NCI-H187 (cell line): ENCODE data around the gene RILPL1.
"Not testable (repeated sequence)": the region's sequence is repeated elsewhere in the genome, so short reads cannot be mapped to it uniquely, and the experiment has no call there.

Experiments
- DNase-seq, 2 experiments: peaks; one replicate each; lab custom pipeline; 2025; lab: John Stamatoyannopoulos, UW

RILPL1 gene

DNA sequence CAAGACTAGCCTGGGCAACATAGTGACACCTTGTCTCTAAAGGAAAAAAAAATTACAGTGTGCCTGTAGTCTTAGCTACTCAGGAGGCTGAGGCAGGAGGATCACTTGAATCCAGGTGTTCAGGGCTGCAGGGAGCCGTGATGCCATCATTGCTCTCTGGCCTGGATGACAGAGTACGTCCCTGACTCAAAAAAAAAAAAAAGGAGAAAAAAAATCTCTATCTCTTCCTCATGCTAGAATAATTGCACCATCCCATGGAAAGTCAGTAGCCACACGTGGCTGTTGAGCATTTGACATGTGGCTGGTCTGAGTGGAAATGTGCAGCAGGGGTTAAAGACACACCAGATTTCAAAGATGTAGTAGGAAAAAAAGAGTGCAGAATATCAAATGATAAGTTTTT lies 3.8 kb downstream of the RILPL1 start:
- DNase-seq = no peak

DNA sequence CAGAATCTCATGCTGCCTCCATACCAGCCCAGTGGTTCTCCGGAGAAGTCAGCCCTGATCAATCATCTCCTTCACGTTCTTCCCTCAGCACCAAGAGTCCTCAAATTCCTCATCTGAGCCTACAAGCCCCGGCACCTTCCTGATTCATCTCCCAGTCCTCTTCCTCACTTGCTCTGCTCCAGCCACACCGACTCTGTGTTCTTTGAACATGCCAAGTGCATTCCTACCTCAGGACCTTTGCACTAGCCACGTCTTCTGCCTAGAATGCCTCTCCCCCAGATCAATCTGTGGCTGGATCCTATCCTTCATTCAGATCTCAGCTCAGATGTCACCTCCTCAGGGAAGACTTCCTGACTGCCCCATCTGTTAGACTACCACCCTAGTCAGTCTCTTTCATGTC lies 4.7 kb downstream of the RILPL1 start:
- no peak for DNase-seq

DNA sequence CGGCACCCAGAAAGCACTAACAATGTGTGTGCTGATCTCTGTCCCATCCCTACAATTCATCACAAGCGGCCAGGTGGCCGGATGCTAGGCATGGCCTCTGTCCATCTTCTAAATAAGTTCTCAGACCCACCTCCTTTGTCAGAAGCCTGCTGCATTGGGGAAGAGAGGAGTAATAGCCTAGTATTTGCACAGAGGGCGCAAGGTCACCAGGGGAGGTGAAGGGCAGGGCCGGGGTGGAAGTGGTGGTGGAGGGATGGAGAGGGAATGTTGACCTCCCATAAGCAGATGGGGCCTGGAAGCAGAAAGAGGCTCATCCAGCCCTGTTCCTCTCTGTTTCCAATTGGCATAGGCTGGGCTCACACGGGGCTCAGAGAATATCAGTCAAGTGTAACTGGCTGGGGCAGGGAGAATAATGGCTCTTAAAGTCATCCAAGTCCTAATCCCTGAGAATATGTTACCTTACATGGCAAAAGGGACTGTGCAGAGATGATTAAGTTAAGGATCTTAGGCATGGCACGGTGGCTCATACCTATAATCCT lies 6.9 kb downstream of the RILPL1 start:
- no peak for DNase-seq

DNA sequence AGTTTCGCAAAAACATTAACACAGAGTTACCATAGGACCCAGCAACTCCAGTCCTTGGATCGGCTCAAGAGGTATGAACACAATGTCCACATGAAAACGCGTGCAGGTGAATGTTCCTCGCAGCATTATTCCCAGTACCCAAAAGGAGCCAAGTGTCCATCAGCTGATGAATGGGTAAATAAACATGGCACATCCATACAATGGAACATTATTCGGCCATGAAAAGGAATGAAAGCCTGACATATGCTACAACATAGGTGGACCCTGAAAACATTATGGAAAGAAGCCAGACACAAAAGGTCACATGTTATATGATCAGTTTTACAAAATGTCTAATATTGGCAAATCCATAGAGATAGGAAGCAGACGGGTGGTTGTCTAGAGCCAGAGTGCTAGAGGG lies 9.1 kb downstream of the RILPL1 start:
- DNase-seq = no peak

DNA sequence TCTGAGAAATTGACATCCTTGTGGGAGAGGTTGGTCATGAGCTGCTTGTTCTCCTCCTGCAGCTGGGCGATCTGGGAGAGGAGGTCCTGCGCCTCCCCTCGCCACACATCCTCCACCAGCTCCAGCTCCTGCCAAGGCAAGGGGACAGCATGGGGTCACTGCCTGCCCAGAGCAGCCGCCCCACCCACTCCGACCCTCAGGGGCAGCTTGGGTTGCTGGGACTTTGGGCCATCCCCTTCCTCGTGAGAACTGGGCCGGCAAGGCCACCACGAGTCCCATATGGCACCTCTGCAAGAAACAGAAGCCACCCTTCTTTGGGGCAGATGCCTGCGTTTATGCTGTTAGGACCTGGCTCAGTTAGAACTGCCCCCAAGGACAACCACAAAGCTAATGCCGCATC lies 10.0 kb downstream of the RILPL1 start:
- DNase-seq = no peak

DNA sequence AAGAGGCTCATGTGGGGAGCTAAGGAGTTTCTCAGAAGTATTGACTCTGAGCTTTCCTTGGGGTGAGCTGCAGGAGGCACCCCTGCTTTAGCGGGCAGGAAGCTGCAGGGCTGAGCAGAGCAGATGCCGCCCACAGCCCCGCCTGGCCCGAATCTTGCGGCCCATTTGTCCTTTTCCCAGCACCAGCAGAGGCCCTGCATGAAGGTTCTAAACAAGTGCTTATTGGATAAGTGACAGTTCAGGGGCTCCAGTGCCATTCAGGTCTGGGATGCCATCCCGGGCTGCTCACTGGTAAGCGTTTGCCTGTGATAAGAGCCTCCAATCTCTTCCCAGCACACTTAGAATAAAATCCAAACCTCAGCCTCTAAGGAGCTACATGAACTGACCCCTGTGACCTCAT lies 11.4 kb downstream of the RILPL1 start:
- DNase-seq = no peak

DNA sequence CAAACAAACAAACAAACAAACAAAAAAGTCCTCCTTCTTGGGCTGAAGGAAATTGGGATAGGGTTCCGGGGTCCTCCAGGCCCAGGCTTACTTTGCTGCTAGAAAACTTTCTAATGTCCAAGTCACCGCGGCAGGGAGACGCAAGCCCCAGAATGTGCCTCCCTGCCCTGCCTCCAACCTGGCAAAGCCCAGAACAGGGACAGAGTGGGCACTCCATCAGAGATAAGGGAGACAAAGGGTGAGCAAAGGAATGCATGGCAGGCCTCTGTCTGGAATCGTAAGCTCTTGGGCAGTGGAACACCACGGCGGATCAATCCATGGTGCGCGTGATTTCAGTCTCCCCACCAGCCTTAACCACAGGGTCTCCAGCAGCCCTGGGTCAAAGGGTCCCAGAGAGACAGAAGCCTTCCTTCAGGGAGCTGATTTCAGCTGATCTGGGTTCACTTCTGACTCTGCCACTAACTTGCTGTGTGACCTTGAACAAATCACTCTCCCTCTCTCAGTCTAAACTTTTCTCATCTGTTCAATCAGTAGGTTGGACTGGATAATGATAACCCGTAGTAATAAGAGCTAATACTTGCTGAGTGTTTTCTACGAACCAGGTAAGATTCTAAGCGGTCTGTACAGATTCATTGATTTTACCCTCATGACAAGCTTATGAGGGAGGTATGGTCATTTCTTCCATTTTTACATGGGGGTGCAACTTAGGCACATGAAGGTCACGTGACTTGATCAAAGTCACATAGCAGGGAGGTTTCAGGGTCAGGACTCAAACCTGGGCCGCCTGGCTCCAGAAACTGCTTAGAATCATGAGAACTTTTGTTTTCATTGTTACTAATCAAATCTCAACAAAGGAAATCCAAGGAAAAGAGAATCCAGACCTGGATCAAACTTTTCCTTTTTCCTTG lies 12.7 kb downstream of the RILPL1 start:
- no peak for DNase-seq

DNA sequence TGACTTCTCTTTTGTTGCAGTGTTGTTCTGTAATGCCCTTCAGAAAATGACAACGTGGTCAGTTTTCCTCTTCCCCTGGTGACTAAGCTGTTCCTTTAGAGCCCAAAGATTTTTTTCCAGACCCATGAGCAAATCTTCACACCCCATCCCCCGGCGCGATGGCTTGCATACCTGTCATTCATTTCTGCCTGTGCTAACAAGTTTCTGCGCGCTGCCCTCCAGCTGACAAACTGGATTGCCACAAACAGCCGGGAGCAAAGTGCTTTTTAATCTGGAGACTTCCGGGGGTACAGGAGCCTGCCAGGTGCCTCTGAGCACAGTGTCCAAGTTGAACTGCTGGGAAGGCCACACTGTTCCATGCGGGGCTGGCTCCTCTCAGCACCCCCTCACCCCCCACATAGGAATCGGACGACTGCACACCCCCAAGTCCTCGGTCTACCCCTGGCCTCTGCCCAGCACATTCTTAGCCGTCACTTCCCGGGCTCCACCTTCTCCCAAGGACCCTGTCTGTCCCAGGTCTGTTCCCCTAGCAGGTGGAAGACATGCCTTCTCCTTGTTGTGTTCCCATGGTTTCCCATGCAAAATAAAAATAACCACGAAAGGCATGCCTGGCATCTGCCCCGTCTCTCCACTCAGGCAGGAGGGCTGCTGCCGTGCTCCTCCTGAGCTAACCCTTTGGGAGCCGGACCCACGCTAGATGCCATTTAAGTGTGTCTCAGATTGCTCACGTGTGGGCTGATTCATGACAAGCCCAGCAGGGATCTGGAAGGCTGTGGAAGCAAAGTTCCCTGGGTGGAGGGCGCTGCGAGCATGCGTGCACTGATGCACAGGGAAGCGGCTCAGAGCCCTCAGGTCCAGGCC lies 14.1 kb downstream of the RILPL1 start:
- DNase-seq = no peak

DNA sequence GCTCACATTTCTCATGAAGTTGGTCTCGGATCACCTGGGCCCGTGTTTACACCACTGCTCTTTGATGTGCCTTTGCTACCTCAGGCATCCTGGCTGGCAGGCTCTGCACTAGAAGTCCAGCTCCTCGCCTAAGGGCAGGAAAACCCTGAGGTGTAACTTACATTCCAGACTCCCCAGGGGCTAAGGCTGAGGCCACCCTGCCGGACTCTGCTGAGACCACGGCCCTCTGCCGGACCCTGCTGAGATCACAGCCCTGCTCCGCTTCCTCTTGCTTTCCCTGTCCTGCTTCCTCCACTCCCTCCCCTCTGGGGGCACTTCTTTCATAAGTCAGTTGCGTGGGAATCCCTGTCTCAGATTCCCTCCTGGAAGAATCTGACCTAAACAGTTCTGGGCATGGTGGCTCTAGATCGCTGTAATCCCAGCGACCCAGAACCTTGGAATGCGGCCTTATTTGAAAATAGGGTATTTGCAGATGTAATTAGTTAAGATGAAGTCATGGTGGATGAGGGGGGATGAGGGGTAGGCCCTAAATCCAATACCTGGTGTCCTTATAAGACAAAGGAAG lies 17.2 kb downstream of the RILPL1 start:
- DNase-seq = no peak

DNA sequence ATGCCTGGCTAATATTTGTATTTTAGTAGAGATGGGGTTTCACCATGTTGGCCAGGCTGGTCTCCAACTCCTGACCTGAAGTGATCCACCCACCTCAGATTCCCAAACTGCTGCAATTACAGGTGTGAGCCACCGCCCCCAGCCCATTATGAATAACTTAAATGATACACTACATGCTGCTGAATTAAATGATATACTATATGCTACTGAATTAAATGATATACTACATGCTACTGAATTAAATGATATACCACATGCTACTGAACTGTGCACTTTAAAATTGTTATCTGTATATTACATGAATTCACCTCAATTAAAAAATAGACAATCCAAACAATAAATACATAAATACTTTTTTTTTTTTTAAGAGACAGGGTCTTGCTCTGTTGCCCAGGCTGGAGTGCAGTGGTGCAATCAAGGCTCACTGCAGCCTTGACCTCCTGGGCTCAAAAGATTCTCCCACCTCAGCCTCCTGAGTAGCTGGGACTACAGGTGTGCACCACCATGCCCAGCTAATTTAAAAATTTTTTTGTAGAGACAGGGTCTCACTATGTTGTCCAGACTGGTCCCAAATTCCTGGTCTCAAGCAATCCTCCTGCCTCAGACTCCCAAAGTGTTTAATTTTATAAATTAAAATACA lies 18.8 kb downstream of the RILPL1 start:
- DNase-seq = not testable (repeated sequence)

DNA sequence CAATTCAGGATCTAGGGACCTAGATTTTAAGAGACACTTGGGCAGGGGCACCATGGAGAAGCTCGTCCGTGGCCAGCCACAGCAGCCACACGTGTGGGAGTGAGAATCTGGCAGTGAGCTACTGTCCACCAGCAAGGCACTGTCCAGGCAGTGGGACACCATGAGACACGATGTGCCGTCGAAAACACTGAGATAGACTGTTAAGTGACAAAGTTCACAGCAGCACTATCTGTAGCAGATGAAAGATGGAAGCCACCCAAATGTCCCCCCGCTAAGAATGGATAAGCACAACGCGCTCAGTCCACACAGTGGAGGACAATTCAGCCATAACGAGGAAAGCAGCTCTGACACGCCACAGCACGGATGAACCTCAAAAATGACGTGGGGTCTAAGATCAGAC lies 19.7 kb downstream of the RILPL1 start:
- DNase-seq = no peak

DNA sequence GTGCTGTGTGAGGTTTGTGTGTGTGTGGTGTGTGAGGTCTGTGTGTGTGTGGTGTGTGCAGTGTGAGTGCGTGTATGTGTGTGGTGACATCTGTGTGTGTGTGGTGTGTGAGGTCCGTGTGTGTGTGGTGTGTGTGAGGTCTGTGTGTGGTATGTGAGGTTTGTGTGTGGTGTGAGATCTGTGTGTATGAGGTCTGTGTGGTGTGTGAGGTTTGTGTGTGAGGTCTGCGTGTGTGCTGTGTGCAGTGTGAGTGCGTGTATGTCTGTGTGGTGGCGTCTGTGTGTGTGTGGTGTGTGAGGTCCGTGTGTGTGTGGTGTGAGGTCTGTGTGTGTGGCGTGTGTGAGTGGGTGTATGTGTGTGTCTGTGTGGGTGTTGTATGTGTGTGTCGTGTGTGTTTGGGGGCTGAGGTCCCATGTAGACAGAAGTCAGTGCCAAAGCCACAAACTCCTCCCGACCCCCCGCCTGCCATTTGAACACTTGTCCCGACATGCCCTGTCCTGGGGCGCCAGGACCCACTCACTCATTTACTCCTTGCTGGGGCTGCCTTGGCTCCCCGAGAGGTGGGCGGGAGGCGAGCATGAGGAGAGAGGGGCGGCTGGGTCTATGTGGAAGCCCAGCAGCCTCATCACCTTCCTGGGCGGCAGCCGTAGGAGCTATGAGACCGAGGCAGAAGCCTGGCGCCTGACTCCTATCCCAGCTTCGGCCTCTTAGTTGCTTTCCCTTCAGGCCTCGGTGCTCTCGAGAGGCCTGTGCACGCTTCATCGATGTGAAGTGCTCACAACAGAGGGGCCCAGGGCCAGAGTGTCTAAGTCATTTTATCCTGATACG lies 20.5 kb downstream of the RILPL1 start:
- peak; percentile 44 to 80 for DNase-seq

DNA sequence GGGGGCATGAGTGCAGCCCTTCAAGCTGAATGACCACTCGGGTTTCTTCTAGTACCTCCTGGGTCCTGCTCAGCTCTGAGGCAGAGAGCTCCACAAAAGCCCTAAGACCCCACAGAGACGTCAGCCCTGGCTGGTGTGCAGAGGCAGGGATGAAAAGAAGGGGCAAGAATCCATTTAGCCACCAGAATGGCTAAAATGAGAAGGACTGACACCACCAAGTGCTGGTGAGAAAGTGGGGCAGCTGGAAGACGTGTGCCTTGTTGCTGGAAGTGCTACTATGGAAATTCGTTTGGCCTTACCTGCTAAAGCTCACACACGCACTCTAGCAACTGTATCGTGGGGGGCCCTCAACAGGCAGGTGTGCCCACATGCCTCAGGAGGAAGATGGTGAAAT lies 26.7 kb downstream of the RILPL1 start:
- no peak for DNase-seq

DNA sequence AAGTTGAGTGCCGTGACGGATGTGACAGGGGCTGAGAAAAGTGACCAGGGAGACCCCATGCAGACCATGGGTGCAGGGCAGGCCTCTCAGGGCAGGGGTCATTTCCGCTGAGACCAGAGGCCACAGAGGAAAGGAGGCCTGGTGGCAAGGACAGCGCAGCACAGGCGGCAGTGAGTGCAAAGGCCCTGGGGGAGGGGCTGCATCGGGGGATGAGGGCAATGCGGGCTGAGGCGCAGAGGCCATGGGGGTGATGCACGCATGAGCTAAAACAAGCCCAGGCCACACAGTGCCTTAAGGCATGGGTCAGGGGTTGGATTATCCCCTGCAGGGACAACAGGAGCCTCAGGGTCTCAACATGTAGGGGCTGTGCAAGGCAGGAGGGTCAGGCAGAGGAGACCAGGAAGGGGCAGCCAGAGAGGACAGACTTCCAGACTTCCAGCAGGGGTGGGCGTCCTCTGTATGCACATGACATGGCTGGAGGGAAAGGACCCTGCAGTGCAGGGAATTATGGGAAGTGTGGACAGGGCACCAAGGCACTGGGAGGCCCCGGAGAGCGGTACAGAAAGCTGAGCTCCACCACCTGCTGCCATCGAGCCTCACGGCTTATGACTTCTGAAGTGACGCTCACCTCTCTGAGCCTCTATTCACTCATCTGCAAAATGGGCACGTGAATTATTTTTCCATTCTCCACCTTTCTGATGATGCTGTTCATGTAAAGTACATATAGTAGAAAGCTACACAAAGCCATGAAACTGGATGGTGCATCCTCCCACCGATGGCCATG lies 27.3 kb downstream of the RILPL1 start:
- DNase-seq = no peak

DNA sequence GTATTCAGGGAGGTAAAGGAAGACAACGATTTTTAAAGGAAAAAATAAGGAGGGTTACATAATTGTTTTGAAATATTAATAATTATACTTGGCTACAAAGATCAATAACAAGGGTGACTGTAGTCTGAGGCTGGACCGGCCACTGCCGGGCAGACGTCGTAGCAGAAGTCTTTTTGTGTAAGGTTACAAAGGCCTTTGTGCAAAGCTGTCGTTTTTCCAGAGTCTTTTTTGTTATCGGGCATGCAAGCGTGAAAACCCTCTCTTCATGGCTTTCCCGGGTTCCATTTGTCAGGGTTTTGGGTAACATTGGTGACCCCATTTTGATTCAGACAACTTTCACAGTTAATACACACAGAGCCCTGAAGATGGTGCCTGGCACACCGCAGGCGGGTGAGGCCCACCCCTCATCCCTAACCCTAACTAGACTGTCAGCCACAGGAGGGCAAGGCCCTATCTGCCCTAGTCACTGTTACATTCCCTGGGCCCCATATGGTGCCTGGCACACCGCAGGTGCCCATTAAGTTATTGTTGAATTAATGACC lies 31.3 kb downstream of the RILPL1 start:
- DNase-seq = no peak

DNA sequence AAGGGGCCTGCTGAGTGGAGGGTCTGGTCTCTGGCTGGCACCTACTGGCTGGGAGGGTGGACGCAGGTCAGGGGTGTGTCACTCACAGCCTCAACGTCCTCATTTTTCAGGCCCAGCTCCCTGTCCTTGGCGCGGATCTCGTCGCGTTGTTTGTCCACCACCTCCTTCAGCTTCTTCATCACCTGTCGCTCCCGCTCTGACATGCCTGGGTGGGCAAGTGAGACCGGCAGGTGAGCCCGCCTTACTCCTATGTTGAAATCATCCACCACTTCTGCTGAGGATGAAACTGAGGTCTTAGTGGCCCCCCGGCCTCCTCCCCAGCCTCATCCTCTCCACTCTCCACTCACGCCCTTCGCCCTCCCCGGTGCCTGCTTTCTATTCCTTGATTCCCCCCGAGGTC lies 34.2 kb downstream of the RILPL1 start:
- no peak for DNase-seq

DNA sequence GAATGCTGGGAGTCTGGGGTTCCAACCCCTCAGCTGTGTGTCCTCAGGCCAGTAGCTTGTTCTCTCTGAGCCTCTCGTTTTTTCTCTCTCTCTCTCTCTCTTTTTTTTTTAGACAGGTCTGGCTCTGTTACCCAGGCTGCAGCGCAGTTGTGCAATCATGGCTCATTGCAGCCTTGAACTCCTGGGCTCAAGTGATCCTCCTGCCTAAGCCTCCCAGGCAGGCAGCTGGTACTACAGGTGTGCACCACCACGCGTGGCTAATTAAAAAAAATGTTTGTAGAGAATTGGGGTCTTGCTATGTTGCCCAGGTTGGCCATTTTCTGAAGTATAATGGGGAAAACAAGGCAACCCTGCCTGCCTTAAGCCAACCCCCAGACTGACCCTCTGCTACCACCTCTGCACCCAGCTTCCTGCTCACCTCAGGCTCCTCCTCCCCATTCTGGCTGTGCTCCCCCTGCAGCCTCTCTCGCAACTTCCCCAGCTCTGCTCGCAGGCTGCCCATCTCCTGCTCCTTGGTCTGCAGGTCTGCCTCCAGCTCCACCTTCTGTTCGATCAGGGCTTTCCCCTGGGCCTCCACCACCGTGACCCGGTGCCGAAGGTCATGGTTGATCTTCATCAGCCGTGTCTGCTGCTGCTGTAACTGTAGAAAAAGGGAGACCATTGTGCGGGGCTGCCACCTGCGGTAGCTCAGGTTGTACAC lies 35.2 kb downstream of the RILPL1 start:
- no peak for DNase-seq

DNA sequence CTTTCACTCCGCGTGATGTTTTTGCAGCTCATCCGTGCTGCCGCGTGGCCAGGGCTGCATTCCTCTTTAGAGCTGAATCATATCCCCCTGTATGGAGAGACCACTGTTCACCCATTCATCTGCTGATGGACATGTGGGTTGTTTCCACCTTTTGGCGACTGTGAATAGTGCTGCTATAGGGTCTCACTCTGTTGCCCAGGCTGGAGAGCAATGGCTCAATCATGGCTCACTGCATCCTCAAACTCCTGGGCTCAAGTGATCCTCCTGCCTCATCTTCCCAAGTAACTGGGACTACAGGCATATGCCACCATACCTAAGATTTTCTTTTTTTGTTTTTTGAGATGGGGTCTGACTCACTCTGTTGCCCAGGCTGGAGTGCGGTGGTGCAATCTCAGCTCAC lies 36.5 kb downstream of the RILPL1 start:
- no peak for DNase-seq

DNA sequence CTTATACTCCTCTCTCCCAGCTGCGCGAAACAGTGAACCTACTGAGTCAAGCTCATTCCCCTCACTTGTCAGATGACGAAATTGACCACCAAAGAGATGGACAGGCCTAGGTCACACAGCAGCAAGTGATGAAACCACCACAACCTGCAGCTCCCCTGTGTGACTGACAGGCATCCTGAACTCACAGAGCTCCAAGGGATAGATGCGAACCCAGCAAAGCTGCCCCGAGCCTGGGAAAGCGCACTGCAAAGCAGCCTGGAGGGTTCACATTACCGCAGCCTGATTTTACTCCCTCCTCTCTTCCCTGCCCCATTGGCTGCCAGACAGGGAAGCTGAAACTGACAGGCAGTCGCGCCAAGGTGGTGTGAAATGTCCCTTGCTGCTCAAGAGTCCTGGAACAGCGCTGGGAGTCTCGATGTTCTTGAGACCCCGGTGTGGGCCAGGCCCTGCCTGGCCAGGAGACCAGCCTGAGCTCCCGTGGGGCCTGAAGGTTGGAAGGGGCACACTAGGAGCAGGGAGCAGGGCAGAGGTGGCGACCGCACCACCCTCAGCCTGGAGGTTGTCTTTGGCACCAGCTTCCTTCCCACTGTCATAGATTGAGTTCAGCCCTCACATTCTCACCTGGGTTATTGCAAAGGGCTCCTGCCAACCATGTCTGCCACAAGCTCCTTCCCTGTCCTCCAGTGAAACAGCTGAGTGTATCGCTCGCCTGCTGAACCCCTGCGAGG lies 39.2 kb downstream of the RILPL1 start:
- no peak for DNase-seq
